H9 (cell line): ENCODE data around the gene ABCG4. TPM values are rescaled to one million over a fixed set of nuclear protein-coding genes. Genes with fewer than 3 reads are reported as not detected.

Experiments used
- DNase-seq: peaks from one replicate; pipeline ENCODE4 v3.0.0-alpha.2; 2017
- H2AFZ ChIP-seq: one replicate; pipeline ENCODE4 v1.6.1; 2013; ENCODE audit warnings: mild to moderate bottlenecking, low read length, control low read depth, moderate library complexity
- H2AK5ac ChIP-seq: 2 replicates; pipeline ENCODE4 v1.6.1; 2013; ENCODE audit warnings: low read length, control low read depth, mixed read lengths; ENCODE audit not compliant: insufficient read length
- H2BK120ac ChIP-seq: one replicate; pipeline ENCODE4 v1.6.1; 2013; ENCODE audit warnings: low read depth, mild to moderate bottlenecking, low read length, control low read depth, inconsistent platforms; ENCODE audit not compliant: poor library complexity, severe bottlenecking
- H2BK12ac ChIP-seq: 2 replicates; pipeline ENCODE4 v1.6.1; 2013; ENCODE audit warnings: low read length, control low read depth, mixed read lengths, low read depth; ENCODE audit not compliant: insufficient read length
- H2BK15ac ChIP-seq: 2 replicates; pipeline ENCODE4 v1.6.1; 2013; ENCODE audit warnings: low read depth, low read length, control low read depth
- H2BK20ac ChIP-seq: one replicate; pipeline ENCODE4 v1.6.1; 2013; ENCODE audit warnings: low read depth, mild to moderate bottlenecking, low read length, control low read depth, inconsistent platforms; ENCODE audit not compliant: poor library complexity, severe bottlenecking
- H2BK5ac ChIP-seq: 2 replicates; pipeline ENCODE4 v1.6.1; 2013; ENCODE audit warnings: low read length, control low read depth, mixed read lengths; ENCODE audit not compliant: insufficient read length
- H3K14ac ChIP-seq: 2 replicates; pipeline ENCODE4 v1.6.1; 2013; ENCODE audit warnings: low read length, control low read depth; ENCODE audit not compliant: insufficient read depth
- H3K18ac ChIP-seq: 2 replicates; pipeline ENCODE4 v1.6.1; 2013; ENCODE audit warnings: low read depth, mild to moderate bottlenecking, mixed read lengths, low read length, control low read depth; ENCODE audit not compliant: insufficient read length
- H3K23ac ChIP-seq: 2 replicates; pipeline ENCODE4 v1.6.1; 2013; ENCODE audit warnings: low read length, control low read depth, mixed read lengths, low read depth; ENCODE audit not compliant: insufficient read length
- H3K23me2 ChIP-seq: 2 replicates; pipeline ENCODE4 v1.6.1; 2013; ENCODE audit warnings: low read depth, mild to moderate bottlenecking, mixed read lengths, low read length, control low read depth; ENCODE audit not compliant: insufficient read length, poor library complexity, severe bottlenecking
- H3K27ac ChIP-seq: 2 replicates; pipeline ENCODE4 v1.5.1; 2013; ENCODE audit warnings: low read length, control low read depth, mixed read lengths, low read depth; ENCODE audit not compliant: insufficient read length
- H3K27me3 ChIP-seq: 2 replicates; pipeline ENCODE4 v1.6.1; 2013; ENCODE audit warnings: low read length, control low read depth, inconsistent platforms; ENCODE audit not compliant: insufficient read depth
- H3K4ac ChIP-seq: 2 replicates; pipeline ENCODE4 v1.6.1; 2013; ENCODE audit warnings: low read depth, mild to moderate bottlenecking, control low read depth, inconsistent platforms, low read length, moderate library complexity
- H3K4me1 ChIP-seq: 2 replicates; pipeline ENCODE4 v1.6.1; 2013; ENCODE audit warnings: low read length, control low read depth, inconsistent platforms; ENCODE audit not compliant: insufficient read depth
- H3K4me2 ChIP-seq: 2 replicates; pipeline ENCODE4 v1.6.1; 2013; ENCODE audit warnings: low read length, control low read depth, mixed read lengths; ENCODE audit not compliant: insufficient read length, insufficient read depth
- H3K56ac ChIP-seq: 2 replicates; pipeline ENCODE4 v1.6.1; 2013; ENCODE audit warnings: low read depth, mild to moderate bottlenecking, mixed read lengths, low read length, control low read depth; ENCODE audit not compliant: insufficient read length
- H3K79me1 ChIP-seq: 2 replicates; pipeline ENCODE4 v1.6.1; 2013; ENCODE audit warnings: low read depth, mild to moderate bottlenecking, moderate library complexity, low read length, control low read depth, inconsistent platforms; ENCODE audit not compliant: insufficient read depth, poor library complexity, severe bottlenecking
- H3K79me2 ChIP-seq: 2 replicates; pipeline ENCODE4 v1.6.1; 2013; ENCODE audit warnings: low read length, control low read depth, inconsistent platforms; ENCODE audit not compliant: insufficient read depth
- H3K9ac ChIP-seq: 2 replicates; pipeline ENCODE4 v1.6.1; 2013; ENCODE audit warnings: low read length, control low read depth, mixed read lengths; ENCODE audit not compliant: insufficient read length; ENCODE audit errors: extremely low read depth
- H3K9me3 ChIP-seq: one replicate; pipeline ENCODE4 v1.6.1; 2013; ENCODE audit warnings: low read depth, low read length, inconsistent platforms; ENCODE audit not compliant: control insufficient read depth
- H3T11ph ChIP-seq: one replicate; pipeline ENCODE4 v1.6.1; 2013; ENCODE audit warnings: mild to moderate bottlenecking, low read length, control low read depth, inconsistent platforms
- H4K20me1 ChIP-seq: one replicate; pipeline ENCODE4 v1.6.1; 2013; ENCODE audit not compliant: control insufficient read depth, insufficient read length, insufficient read depth
- H4K5ac ChIP-seq: 2 replicates; pipeline ENCODE4 v1.6.1; 2013; ENCODE audit warnings: low read depth, mild to moderate bottlenecking, mixed read lengths, low read length, control low read depth; ENCODE audit not compliant: insufficient read length
- H4K8ac ChIP-seq: replicated peaks from 2 replicates; pipeline ENCODE4 v1.6.1; 2013; ENCODE audit warnings: low read length, control low read depth, mixed read lengths, low read depth; ENCODE audit not compliant: insufficient read length
- H4K91ac ChIP-seq: 2 replicates; pipeline ENCODE4 v1.6.1; 2013; ENCODE audit warnings: low read depth, mild to moderate bottlenecking, moderate library complexity, mixed read lengths, low read length, control low read depth; ENCODE audit not compliant: insufficient read length
- H3K27ac Mint-ChIP-seq, 3 experiments: 2 replicates in 2 of 3; 3 replicates in 1 of 3; pipeline ENCODE4 v1.8.0; 2020 to 2021; ENCODE audit warnings: mixed read lengths in 3 of 3, mild to moderate bottlenecking in 1 of 3, moderate library complexity in 1 of 3
- H3K27me3 Mint-ChIP-seq: 2 replicates; pipeline ENCODE4 v1.8.0; 2021; ENCODE audit warnings: low read depth, mild to moderate bottlenecking, moderate library complexity, mixed read lengths
- H3K36me3 Mint-ChIP-seq, 3 experiments: 2 replicates in 2 of 3; 3 replicates in 1 of 3; pipeline ENCODE4 v1.8.0; 2020 to 2021; ENCODE audit warnings: low read depth in 3 of 3, mixed read lengths in 3 of 3; ENCODE audit not compliant: insufficient read depth in 1 of 3
- H3K4me1 Mint-ChIP-seq, 2 experiments: 2 replicates each; pipeline ENCODE4 v1.8.0; 2020; ENCODE audit warnings: mixed read lengths in 2 of 2
- H3K4me3 Mint-ChIP-seq, 2 experiments: 2 replicates in 1 of 2; 3 replicates in 1 of 2; pipeline ENCODE4 v1.8.0; 2020 to 2021; ENCODE audit warnings: mild to moderate bottlenecking in 2 of 2, mixed read lengths in 2 of 2, moderate library complexity in 1 of 2
- H3K9me3 Mint-ChIP-seq, 2 experiments: 2 replicates in 1 of 2; 3 replicates in 1 of 2; pipeline ENCODE4 v1.8.0; 2020; ENCODE audit warnings: mild to moderate bottlenecking in 2 of 2, mixed read lengths in 2 of 2, moderate library complexity in 1 of 2
- CTCF ChIP-seq: fragments of 200-600 bp; sonication (generic); conservative IDR thresholded peaks from 3 replicates; pipeline ENCODE4 v1.8.0; 2021; ENCODE audit warnings: antibody characterized with exemption, mild to moderate bottlenecking
- WGBS: extraction: QIAGEN DNeasy Blood & Tissue Kit; methylation state at CpG from one replicate; pipeline ENCODE4 v1.1.7; 2013; ENCODE audit warnings: missing lambda C conversion rate, low lambda C conversion rate, mixed read lengths; ENCODE audit not compliant: insufficient read length; ENCODE audit errors: extremely low coverage; 5-methylcytosine and 5-hydroxymethylcytosine counted together
- total RNA-seq: library from RNA; stranded (reverse); gene quantifications from 2 replicates; pipeline ENCODE4 v1.2.1, GENCODE V29; 2021

The ABCG4 gene
- total RNA-seq, 1 experiment from 2014 or later, result 1.2 TPM

- Histone ChIP-seq H3K4ac (no peak overlapping the region), H3K4me1 (peaks cover 8% of the 10 kb centered on the region; the same call in 1 of the 2 replicates), H2AK5ac (no peak overlapping the region), H2BK20ac (no peak overlapping the region), H2BK5ac (no peak overlapping the region), H4K20me1 (no peaks in the 10 kb centered on the region), H3K27me3 (peaks cover 5% of the 10 kb centered on the region; the same call in 1 of the 2 replicates), H4K8ac (no peak overlapping the region), H3K27ac (no peak overlapping the region), H4K5ac (no peak overlapping the region), H2BK120ac (no peak overlapping the region), H3K79me1 (no peaks in the 10 kb centered on the region), H2BK15ac (no peak overlapping the region), H3K9me3 (no peaks in the 10 kb centered on the region), H2BK12ac (no peak overlapping the region), H3K56ac (no peak overlapping the region), H4K91ac (no peak overlapping the region), H3K14ac (no peak overlapping the region), H3K9ac (no peak overlapping the region), H3K79me2 (no peaks in the 10 kb centered on the region), H2AFZ (no peak overlapping the region), H3T11ph (no peak overlapping the region), H3K18ac (no peak overlapping the region), H3K4me2 (no peak overlapping the region), H3K23ac (no peak overlapping the region), H3K23me2 (peaks cover 10% of the 10 kb centered on the region)
- Mint-ChIP-seq H3K9me3 (no peaks in the 10 kb centered on the region; a peak in 1 of 5 replicates), H3K4me1 (peaks cover 28% of the 10 kb centered on the region in 2 experiments), H3K4me3 (peak overlapping the region; percentile 75 to 84), H3K36me3 (no peaks in the 10 kb centered on the region; a peak in 1 of 7 replicates), H3K27me3 (peaks cover 16% of the 10 kb centered on the region), H3K27ac (no peak overlapping the region)
- DNase-seq, result no peak
- WGBS, result no CpG with 5 or more reads among the region's 2 CpGs
- TF ChIP-seq CTCF, result no peak
Measured at GRCh38 chr11:119108857-119109221, 40.0 kb upstream of the ABCG4 start.
